ENCODE data around the gene CFAP61.

CFAP61 gene

GRCh38 chr20:20078041-20078440 lies 25.7 kb downstream of the CFAP61 start (continued):
- no peak for TF ChIP-seq GFI1B (tag by site-specific recombination; IDR thresholded peaks at IDR 0.05)
- TF ChIP-seq GLIS1 (tag by site-specific recombination; IDR thresholded peaks at IDR 0.05): no peak
- TF ChIP-seq ZSCAN5A (tag by site-specific recombination; IDR thresholded peaks at IDR 0.05): no peak
- no peak for TF ChIP-seq ZNF660 (tag by site-specific recombination; IDR thresholded peaks at IDR 0.05)

GRCh38 chr20:20079102-20079784 lies 26.9 kb downstream of the CFAP61 start:
- TF ChIP-seq PRDM10 (tag by site-specific recombination; IDR thresholded peaks at IDR 0.05) (peak; percentile 70), SP3 (tag by site-specific recombination; IDR thresholded peaks at IDR 0.05) (no peak), ZNF366 (tag by site-specific recombination; conservative IDR thresholded peaks at IDR 0.05) (0 out of 2 replicates have a peak, but pooled peaks have one; percentile 26), PRDM1 (tag by site-specific recombination; IDR thresholded peaks at IDR 0.05) (peak; percentile 37; the same call in 1 of the 2 replicates), ZNF140 (tag by site-specific recombination; IDR thresholded peaks at IDR 0.05) (peak; percentile 56; the same call in 1 of the 2 replicates)
- H3K9me3 ChIP-seq (ENCODE audit: control insufficient read depth, insufficient read depth, low read depth, low read length): no peaks in the 10 kb centered on the region
- CTCF ChIA-PET: interaction anchor here (0.7 kb wide), 2 partner anchors 57 to 125 kb away, joined by 3 to 4 read pairs; no protein-coding TSS in a partner anchor
- POLR2A ChIA-PET: no interaction called here
- no peaks in the 10 kb centered on the region for H3K36me3 ChIP-seq (ENCODE audit: control insufficient read depth in 2 of 2, insufficient read depth in 1 of 2, low read length in 2 of 2)
- H3K4me3 ChIP-seq (ENCODE audit: low read depth, low read length): no peak overlapping the region
- H3K4me1 ChIP-seq (ENCODE audit: control insufficient read depth, insufficient read depth, low read length): no peaks in the 10 kb centered on the region
- H3K27ac ChIP-seq (ENCODE audit: extremely low read depth, low read depth, low read length): no peak overlapping the region

- CTCF ChIA-PET: interaction anchor here (0.5 to 5.7 kb wide), 28 partner anchors 8 to 1706 kb away, joined by 3 to 47 read pairs (median 3); no protein-coding TSS in a partner anchor
These were observed 31.5 kb downstream of the CFAP61 start for GRCh38 chr20:20083807-20084206.

More at GRCh38 chr20:20083807-20084206, 31.5 kb downstream of the CFAP61 start:
- no peaks in the 10 kb centered on the region for H3K4me1 ChIP-seq (ENCODE audit: control insufficient read depth, insufficient read depth, low read length)
- H3K9me3 ChIP-seq (ENCODE audit: control insufficient read depth, insufficient read depth, low read depth, low read length): no peaks in the 10 kb centered on the region
- no peaks in the 10 kb centered on the region for H3K36me3 ChIP-seq (ENCODE audit: control insufficient read depth in 2 of 2, insufficient read depth in 1 of 2, low read length in 2 of 2)
- POLR2A ChIA-PET: no interaction called here
- TF ChIP-seq CTCF (tag by site-specific recombination; IDR thresholded peaks at IDR 0.05) (0 out of 2 replicates have a peak, but pooled peaks have one; percentile 28), ZNF654 (tag by site-specific recombination; IDR thresholded peaks at IDR 0.05; ENCODE audit: low read depth) (peak; percentile 86), HOXC10 (CRISPR knock-in tag; IDR thresholded peaks at IDR 0.05) (no peak), ZNF529 (tag by site-specific recombination; IDR thresholded peaks at IDR 0.05; ENCODE audit: insufficient replicate concordance) (no peak), ZEB2 (tag by site-specific recombination; IDR thresholded peaks at IDR 0.05) (0 out of 2 replicates have a peak, but pooled peaks have one; percentile 24), ZNF16 (tag by site-specific recombination; IDR thresholded peaks at IDR 0.05; ENCODE audit: low read depth) (no peak), GLI2 (tag by site-specific recombination; IDR thresholded peaks at IDR 0.05; ENCODE audit: borderline replicate concordance, low read depth) (no peak), ZNF473 (tag by site-specific recombination; IDR thresholded peaks at IDR 0.05) (no peak), SALL2 (tag by site-specific recombination; IDR thresholded peaks at IDR 0.05; ENCODE audit: borderline replicate concordance) (no peak), ZNF670 (tag by site-specific recombination; IDR thresholded peaks at IDR 0.05; ENCODE audit: low read depth) (no peak)
- H3K4me3 ChIP-seq (ENCODE audit: low read depth, low read length): no peak overlapping the region
- no peak overlapping the region for H3K27ac ChIP-seq (ENCODE audit: extremely low read depth, low read depth, low read length)
